CD4-positive, alpha-beta T cell treated with Interleukin-4 for 4 hours (primary cell): ENCODE data around the gene ACVR2A.

ENCODE experiments used
- DNase-seq: peaks from one replicate; pipeline ENCODE4 v3.0.0-alpha.2; 2020

The ACVR2A gene

DNA sequence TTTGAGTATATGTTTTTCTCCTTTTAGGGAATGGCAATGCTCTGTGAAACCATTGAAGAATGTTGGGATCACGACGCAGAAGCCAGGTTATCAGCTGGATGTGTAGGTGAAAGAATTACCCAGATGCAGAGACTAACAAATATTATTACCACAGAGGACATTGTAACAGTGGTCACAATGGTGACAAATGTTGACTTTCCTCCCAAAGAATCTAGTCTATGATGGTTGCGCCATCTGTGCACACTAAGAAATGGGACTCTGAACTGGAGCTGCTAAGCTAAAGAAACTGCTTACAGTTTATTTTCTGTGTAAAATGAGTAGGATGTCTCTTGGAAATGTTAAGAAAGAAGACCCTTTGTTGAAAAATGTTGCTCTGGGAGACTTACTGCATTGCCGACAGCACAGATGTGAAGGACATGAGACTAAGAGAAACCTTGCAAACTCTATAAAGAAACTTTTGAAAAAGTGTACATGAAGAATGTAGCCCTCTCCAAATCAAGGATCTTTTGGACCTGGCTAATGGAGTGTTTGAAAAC lies 82.3 kb downstream of the ACVR2A start:
- no peak for DNase-seq

DNA sequence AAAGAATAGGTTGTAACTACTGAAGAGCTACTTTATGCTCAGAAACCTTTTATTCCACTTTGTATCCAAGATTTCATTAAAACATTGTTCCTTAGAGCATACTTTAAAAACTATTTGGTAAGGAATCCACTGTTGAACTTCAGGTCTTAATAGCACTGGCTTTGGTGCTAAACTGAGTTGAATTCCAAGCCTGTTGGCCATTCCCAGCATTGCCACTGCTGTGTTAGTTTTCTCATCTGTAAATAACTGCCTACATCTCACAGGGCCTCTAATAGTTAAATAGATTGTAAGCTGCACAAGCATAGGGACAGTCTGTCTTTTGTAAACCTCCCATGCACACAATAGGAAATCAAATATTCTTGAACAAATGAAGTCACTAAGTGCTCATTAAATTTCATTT lies 89.1 kb downstream of the ACVR2A start:
- no peak for DNase-seq

DNA sequence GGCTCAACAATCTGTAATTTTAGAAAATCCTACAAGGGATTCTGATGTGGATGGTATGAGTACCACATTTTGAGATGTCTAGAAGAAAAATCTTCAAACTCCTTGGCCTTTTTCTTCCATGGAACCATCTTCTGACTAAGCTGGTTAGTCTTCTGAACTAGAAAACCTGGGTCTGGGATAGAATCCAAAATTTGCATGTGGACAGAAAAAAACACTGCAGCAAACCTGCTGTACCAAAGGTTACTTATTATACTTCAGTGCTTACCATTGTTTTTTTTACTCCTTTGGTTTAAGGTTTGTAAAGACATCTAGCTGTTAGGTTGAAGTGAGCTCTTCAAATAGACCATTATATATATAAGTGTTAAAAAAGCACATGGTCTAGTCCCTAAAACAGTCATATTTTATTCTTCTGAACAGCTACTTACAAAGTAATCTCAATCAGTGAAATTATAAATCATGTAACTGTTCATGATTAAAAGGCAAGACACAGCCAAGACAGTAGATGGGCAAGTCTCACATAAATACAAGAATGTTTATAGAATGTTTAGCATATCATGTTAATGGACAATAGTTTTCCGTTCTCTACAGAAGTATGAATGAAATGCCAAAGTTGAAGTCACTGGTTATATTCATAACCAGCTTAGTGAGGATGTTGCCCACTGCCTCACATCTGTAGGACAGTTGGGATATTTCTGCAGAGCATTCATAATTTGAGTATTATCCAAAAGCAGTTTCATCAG lies 90.2 kb downstream of the ACVR2A start:
- no peak for DNase-seq

DNA sequence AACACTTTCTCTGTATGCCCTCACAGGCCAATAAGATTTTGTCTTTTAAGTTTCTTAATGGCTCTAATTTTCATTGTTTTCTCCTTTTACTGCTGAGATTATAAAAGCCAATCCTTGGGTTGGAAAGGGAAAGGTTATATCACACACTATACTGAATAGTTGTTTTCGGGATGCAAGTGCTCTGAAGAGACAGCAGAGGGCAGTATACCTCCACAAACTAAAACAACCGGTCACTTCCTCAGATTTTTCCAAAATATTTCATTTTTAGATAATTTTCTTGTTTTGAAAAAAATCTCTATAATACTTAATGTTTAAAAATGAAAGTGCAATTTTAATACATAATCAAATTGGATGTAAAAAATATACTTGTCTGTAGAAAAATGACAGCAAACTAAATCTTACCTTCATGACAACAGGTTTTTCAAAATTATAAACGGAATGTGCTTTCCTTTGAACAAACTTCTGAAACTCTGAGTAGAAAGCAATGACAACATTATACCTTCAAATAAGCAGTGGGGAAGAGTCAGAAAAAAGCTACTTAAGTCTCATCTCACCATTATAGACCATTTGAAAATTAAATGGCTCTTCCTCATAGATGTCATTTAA lies 93.0 kb downstream of the ACVR2A start:
- peak; percentile 21 for DNase-seq

DNA sequence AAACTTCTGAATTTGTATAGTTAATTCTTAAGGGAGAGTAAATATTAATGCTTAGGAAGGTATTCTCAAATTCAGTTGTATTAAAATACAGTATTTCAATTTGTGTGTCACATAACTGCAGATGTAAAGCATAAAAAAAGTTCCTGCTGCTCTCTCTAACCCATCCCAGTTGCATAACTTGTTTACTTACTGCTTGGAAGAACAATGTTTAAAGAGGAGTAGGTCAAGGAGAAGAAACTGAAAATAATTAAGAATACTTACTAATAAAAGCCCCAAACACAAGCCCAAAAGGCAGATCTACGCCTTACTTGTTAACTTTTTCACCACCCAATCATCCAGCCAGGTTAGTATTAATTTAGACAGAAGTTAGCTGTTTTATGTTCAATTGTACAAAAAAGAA lies 94.5 kb downstream of the ACVR2A start:
- no peak for DNase-seq

DNA sequence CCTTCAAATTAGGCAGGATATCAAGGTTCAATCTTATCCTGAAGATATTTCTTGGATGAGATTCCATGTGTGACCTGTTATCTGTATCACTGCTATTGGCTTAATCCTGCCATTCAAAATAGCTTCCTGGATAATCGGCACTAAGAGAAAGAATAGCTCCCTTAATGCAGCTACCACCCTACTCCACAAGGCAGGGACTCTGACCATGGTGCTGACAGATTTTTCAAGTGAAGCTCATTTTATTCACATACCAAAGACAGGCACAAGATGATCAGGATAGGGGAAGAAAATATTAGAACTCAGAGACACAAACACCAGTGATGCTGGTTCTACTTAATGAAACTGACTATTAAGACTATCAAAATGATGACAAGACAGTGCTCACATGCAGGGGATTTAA lies 100.8 kb downstream of the ACVR2A start:
- no peak for DNase-seq

DNA sequence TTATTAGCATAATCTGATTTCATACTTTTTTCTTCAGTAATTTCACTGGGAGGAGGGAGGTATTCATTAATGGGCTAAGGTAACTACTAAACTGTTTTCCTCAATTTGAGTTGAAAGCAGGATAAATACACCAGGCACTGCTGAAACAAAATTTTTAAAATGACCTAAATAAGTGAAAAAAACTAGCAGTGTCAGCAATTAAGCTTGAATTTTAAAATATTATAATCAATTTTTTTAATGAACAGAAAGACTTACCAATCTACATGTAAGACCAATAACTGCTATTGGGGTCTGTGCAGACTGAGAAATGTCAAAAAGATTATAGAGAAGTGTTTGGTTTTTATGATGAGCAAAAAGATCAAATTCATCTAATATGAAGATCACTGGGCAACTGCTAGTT lies 107.3 kb downstream of the ACVR2A start:
- no peak for DNase-seq

DNA sequence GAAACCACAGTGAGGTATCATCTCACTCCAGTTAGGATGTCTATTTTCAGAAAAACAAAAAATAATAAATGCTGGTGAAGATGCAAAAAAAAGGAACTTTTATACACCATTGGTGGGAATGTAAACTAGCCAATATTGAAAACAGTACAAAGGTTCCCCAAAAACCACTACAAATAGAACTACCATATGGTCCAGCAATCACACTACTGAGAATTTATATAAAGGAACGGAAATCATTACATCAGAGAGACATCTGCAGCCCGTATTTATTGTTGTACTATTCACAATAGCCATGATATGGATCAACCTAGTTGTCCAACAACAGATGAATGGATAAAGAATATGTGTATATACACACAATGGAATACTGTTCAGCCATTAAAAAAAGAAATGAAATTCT lies 123.7 kb downstream of the ACVR2A start:
- DNase-seq, result no peak

DNA sequence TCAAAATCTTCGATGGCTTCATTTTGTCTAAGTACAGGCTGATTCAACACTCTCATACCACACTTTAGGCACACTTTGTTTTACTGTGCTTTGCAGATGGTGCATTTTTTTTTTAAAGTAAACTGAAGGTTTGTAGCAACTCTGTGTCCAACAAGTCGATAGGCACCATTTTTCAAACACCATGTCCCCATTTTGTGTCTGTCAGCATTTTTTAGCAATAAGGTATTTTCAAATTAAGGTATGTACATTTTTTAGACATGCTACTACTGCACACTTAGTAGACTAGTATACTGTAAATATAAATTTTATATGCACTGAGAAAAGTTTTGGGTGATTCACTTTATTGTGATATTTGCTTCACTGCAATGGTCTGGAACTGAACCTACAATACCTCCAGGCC lies 131.3 kb downstream of the ACVR2A start:
- no peak for DNase-seq

DNA sequence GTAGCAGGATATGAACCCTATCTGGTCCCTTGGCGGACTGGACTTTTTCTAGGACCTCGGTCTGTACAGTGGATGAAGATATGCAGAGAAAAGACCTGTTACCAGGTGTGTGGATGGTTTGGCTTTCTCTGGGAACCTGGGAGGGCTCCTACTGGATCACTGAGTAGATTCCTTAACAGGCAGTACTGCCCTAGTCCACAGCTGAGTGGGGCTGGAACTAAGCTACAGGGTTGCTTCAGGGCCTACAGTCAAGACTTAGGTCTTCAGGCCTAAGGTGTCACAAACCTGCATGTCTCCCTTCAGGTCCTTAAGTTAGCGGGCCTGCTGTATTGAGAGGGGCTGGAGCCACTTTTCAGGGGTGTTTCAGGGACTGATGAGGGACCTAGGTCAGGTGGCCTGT lies 132.8 kb downstream of the ACVR2A start:
- no peak for DNase-seq
